ENCODE measurements around the gene SLC43A3.

The SLC43A3 gene

GRCh38 chr11:57396744-57397143, 30.2 kb downstream of the SLC43A3 start:
- Mint-ChIP-seq H3K27ac (no peak overlapping the region), H3K4me3 (no peak overlapping the region), H3K27me3 (ENCODE audit: low read depth) (peaks cover 18% of the 10 kb centered on the region), H3K36me3 (ENCODE audit: low read depth) (no peaks in the 10 kb centered on the region), H3K4me1 (no peaks in the 10 kb centered on the region), H3K9me3 (no peaks in the 10 kb centered on the region)
- TF ChIP-seq CTCF (IDR thresholded peaks at IDR 0.05; ENCODE audit: unreplicated experiment in 3 of 3): no peak

DNA sequence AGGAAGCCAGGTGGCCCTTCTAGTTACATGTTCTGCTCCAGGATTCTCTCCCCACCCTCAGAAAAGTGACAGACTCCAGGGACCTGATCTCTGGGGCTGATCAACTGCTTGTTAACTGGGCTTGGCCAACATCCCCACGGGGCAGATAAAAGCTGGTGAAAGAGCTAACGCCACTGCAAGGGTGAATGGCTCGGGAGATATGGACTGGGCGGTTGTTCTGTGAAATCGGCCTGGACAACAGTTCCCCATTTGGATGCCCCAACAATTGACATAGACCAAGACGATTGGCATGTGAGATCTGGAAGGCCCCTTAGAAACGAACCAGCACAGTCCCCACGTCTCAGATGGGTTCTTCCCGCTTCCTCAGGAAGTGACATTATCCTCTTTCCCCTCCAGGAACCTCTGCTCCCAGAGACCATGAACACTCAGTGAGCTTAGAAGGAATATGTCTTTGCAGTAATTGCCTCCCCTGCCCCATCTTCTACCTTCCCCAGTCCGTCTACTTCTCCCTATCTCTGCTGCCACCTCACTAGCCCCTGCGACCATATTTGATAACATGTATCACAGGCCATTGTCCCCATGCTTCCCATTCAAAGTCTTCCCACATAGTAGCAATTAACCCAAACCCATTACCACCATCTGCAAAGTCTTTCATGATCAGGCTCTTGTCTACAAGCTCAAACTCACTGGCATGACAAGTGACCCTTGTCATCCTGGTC, 30.9 kb downstream of the SLC43A3 start:
- Mint-ChIP-seq H3K27ac (no peak overlapping the region), H3K36me3 (ENCODE audit: low read depth) (no peaks in the 10 kb centered on the region), H3K4me1 (no peaks in the 10 kb centered on the region), H3K4me3 (no peak overlapping the region), H3K27me3 (ENCODE audit: low read depth) (peaks cover 14% of the 10 kb centered on the region), H3K9me3 (no peaks in the 10 kb centered on the region)
- no peak for TF ChIP-seq CTCF (IDR thresholded peaks at IDR 0.05; ENCODE audit: unreplicated experiment in 3 of 3)

GRCh38 chr11:57394203-57394965, 32.5 kb downstream of the SLC43A3 start:
- Mint-ChIP-seq H3K27ac (no peak overlapping the region), H3K36me3 (ENCODE audit: low read depth) (no peaks in the 10 kb centered on the region), H3K4me3 (no peak overlapping the region), H3K27me3 (ENCODE audit: low read depth) (peaks cover 16% of the 10 kb centered on the region), H3K4me1 (no peaks in the 10 kb centered on the region), H3K9me3 (no peaks in the 10 kb centered on the region)
- no peak for TF ChIP-seq CTCF (IDR thresholded peaks at IDR 0.05; ENCODE audit: unreplicated experiment in 3 of 3)

DNA sequence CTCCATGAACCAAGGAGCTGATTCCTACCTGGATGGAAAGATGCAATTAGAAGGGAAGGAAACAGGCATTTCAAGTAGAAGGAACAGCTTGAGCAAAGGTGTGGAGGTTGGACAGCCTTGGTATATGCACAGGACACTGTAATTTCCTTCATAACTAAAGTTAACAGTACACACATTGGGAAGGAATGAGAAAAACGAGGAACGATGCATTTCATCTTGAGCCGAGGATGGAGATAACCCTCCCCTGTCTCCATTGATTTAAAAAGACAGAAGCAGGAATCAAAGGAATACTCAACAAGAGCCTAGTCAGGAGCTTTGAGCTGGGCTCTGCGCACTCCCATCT, 34.2 kb downstream of the SLC43A3 start:
- H3K27me3 Mint-ChIP-seq (ENCODE audit: low read depth): peaks cover 17% of the 10 kb centered on the region

DNA sequence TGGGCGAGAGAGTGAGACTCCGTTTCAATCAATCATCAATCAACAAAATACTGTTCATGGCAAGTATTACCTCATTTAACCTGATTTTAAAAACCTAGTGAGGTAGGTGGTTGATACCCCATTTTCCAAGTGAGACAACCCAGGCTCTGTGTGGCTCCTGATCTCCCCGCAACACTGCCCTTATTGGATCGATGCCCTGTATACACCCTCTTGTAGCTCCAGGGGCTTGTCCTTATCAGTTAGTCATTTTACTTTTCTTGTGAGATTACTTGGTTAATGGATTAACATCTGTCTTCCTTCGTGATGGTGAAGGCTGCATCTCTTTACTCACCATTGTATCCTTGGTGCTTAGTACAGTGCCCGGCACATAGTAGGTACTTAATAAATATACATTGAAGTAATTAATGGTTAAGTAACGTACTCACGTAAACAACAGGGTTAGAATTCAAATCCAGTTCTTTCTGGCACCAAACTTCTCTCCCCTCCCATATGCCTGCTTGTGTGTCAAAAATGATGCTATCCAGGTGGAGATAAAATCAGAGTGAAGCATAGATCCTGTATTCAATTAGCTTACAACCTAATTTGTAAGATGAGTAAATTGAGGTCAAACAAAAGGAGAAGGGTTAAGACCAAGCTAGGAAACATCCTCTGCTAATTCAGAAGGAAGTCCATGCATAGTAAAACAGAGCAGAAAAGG, 34.7 kb downstream of the SLC43A3 start:
- Mint-ChIP-seq H3K4me3 (no peak overlapping the region), H3K27me3 (ENCODE audit: low read depth) (peaks cover 17% of the 10 kb centered on the region), H3K36me3 (ENCODE audit: low read depth) (no peaks in the 10 kb centered on the region), H3K27ac (no peak overlapping the region), H3K9me3 (no peaks in the 10 kb centered on the region), H3K4me1 (no peaks in the 10 kb centered on the region)
- no peak for TF ChIP-seq CTCF (IDR thresholded peaks at IDR 0.05; ENCODE audit: unreplicated experiment in 3 of 3)

More for the DNA sequence above, 34.2 kb downstream of the SLC43A3 start:
- H3K9me3 Mint-ChIP-seq: no peaks in the 10 kb centered on the region
- H3K4me3 Mint-ChIP-seq: no peak overlapping the region
- H3K36me3 Mint-ChIP-seq (ENCODE audit: low read depth): no peaks in the 10 kb centered on the region
- no peak overlapping the region for H3K27ac Mint-ChIP-seq
- TF ChIP-seq CTCF (IDR thresholded peaks at IDR 0.05; ENCODE audit: unreplicated experiment in 3 of 3): no peak
- H3K4me1 Mint-ChIP-seq: no peaks in the 10 kb centered on the region
